Pancreas (tissue), 10 donors: Measurements from ENCODE around the gene L3MBTL1. TPM values are rescaled to one million over a fixed set of nuclear protein-coding genes. Genes with fewer than 3 reads are reported as not detected.

Experiments used
- ATAC-seq, 4 donors: fragments of 200-7000 bp; cut with Tn5 transposase; one replicate each; pipeline versions ENCODE4 v1.8.0 to v1.9.1; 2020; ENCODE audit warnings: mild to moderate bottlenecking in 4 of 4, moderate library complexity in 4 of 4
- DNase-seq, 6 donors: peaks; one replicate each; pipeline ENCODE4 v3.0.0-alpha.2; 2020
- FAIRE-seq: peaks from 2 replicates; lab custom pipeline; 2012; peaks lifted over from hg19 to GRCh38; lab: Jason Lieb, UNC
- H3K27ac ChIP-seq, 4 donors: fragments of 200-600 bp; sonication (generic); 1 replicate in 3 of 4; 2 replicates in 1 of 4; pipeline versions ENCODE4 v1.5.0 to v1.8.0; 2020
- H3K27me3 ChIP-seq, 4 donors: fragments of 200-600 bp; one replicate each; pipeline ENCODE4 v1.8.0; 2021
- H3K36me3 ChIP-seq, 3 donors: fragments of 200-600 bp; sonication (generic) in 1 of 3; one replicate each; pipeline versions ENCODE4 v1.5.0 to v1.8.0; 2020 to 2021
- H3K4me1 ChIP-seq, 3 donors: fragments of 200-600 bp; one replicate each; pipeline ENCODE4 v1.8.0; 2021
- H3K4me3 ChIP-seq, 4 donors: fragments of 200-600 bp; sonication (generic) in 2 of 4; one replicate each; pipeline versions ENCODE4 v1.5.0 to v1.8.0; 2020 to 2021
- H3K9me3 ChIP-seq, 4 donors: fragments of 200-600 bp; one replicate each; pipeline ENCODE4 v1.8.0; 2021
- CTCF ChIP-seq, 4 donors: fragments of 200-600 bp; sonication (generic) in 3 of 4; IDR thresholded peaks; one replicate each; pipeline versions ENCODE4 v1.5.0 to v1.8.0; 2021; ENCODE audit warnings: antibody characterized with exemption in 4 of 4
- WGBS, 2 donors: extraction: QIAGEN DNeasy Blood & Tissue Kit; methylation state at CpG; one replicate each; pipeline ENCODE4 v1.1.7; 2013; 5-methylcytosine and 5-hydroxymethylcytosine counted together
- intact Hi-C, 3 donors: fragments of 100-400 bp; cut with DNase I; formaldehyde crosslinking; loops; one replicate each; pipeline versions ENCODE4 v1.11.1 to v1.14.2; 2022
- polyA plus RNA-seq, 2 donors: library from polyadenylated mRNA; stranded (reverse); fragments of 200-250 nt; gene quantifications; one replicate each; pipeline ENCODE4 v1.2.3, GENCODE V29; 2013
- total RNA-seq, 6 donors: library from RNA; stranded (reverse); fragmentation: NEBNext Ultra II Directional in 4 of 6; extraction: Animal tissue kit (Norgen Biotek cat#: 25700) in 4 of 6; gene quantifications; one replicate each; pipeline versions ENCODE4 v1.2.1 to v1.2.4, GENCODE V29; 2021 to 2023
- donor health status: healthy with polysubstance abuse.
- donor health status: DM: no; HTN: no; CAD: no; lungs with moderate emphysema.
- donor health status: DM: no; HTN: no; CAD: no.
- donor health status: control.
- donor health status: control.
- donor health status: Bipolar disorder and iron deficiency.
- donor health status: DM: yes; HTN: yes; CAD: no.
- donor health status: DM: no; HTN: no; CAD: no.
- donor health status: DM: no; HTN: no; CAD: no.
- donor health status: DM: yes; HTN: yes; CAD: no.

The L3MBTL1 gene
- total and polyA plus RNA-seq, 8 donors = 3.4 to 10.7 (median 5.6) TPM

- TF ChIP-seq CTCF (IDR thresholded peaks at IDR 0.05) = no peak
- intact Hi-C loops = no loop called here
- DNase-seq (peak in 3 of 6 donors; percentile 24 to 32 (median 31)), FAIRE-seq (no peak), ATAC-seq (peak; percentile 2 to 33 (median 19))
- H3K4me1 ChIP-seq = peaks cover 5 to 20% (median 7%) of the 10 kb centered on the region in 3 donors
- no peaks in the 10 kb centered on the region for H3K27me3 ChIP-seq
- 15 to 18% methylated on average over 9 of the region's 9 CpGs for WGBS, 2 donors
- no peaks in the 10 kb centered on the region for H3K9me3 ChIP-seq
- no peaks in the 10 kb centered on the region for H3K36me3 ChIP-seq
- H3K27ac ChIP-seq = peak overlapping the region; percentile 75 to 93 (median 86)
- H3K4me3 ChIP-seq = peak overlapping the region; percentile 20 to 93 (median 66)
Observed at GRCh38 chr20:43590036-43590391, 82.5 kb downstream of the L3MBTL1 start.

- FAIRE-seq = peak; percentile 59
- WGBS, 2 donors = 0% methylated on average over 67 to 68 of the region's 68 CpGs
- peak within 1 kb of the TSS; percentile 75 to 93 (median 86) for H3K27ac ChIP-seq
- no peaks in the 10 kb centered on the region for H3K9me3 ChIP-seq
- H3K4me1 ChIP-seq = peaks cover 5 to 20% (median 7%) of the 10 kb centered on the region in 3 donors
- H3K36me3 ChIP-seq = peaks cover 0 to 5% (median 0%) of the 10 kb centered on the region in 3 donors
- H3K27me3 ChIP-seq = no peaks in the 10 kb centered on the region
- DNase-seq = peak; percentile 92 to 97 (median 92)
- peak; percentile 95 to 98 (median 96) for ATAC-seq
- peak within 1 kb of the TSS; percentile 58 to 93 (median 66) for H3K4me3 ChIP-seq
- no peak for TF ChIP-seq CTCF (IDR thresholded peaks at IDR 0.05)
- intact Hi-C loops = no loop called here
Observed at GRCh38 chr20:43590392-43591303, 83.2 kb downstream of the L3MBTL1 start, which contains the start of gene IFT52. IFT52 (plus strand) TSS chr20:43590937; CDS start chr20:43594699, 3,762 bp downstream.

Other genes starting within 250 kb of the L3MBTL1 start
- 100 to 1,000 TPM in 1 of 6 donors, 10 to 100 TPM in 5; 53.9 to 113 (median 73.7) TPM for gene SRSF6, start 49.8 kb upstream of the L3MBTL1 start, total RNA-seq
- gene SRSF6, start 49.8 kb upstream of the L3MBTL1 start, polyA plus RNA-seq = 100 to 1,000 TPM; 110 to 111 TPM
- gene SGK2, start 51.3 kb downstream of the L3MBTL1 start, total RNA-seq = 10 to 100 TPM; 10.8 to 20.0 (median 14.7) TPM
- 10 to 100 TPM; 12.6 to 21.6 TPM for gene SGK2, start 51.3 kb downstream of the L3MBTL1 start, polyA plus RNA-seq
- gene IFT52, start 83.2 kb downstream of the L3MBTL1 start, total RNA-seq = 10 to 100 TPM in 5 of 6 donors, 1 to 10 TPM in 1; 7.8 to 14.8 (median 12.7) TPM
- 10 to 100 TPM in 1 of 2 donors, 1 to 10 TPM in 1; 9.5 to 14.2 TPM for gene IFT52, start 83.2 kb downstream of the L3MBTL1 start, polyA plus RNA-seq
- gene MYBL2, start 159.4 kb downstream of the L3MBTL1 start, total RNA-seq = 1 to 10 TPM; 4.7 to 8.0 (median 5.7) TPM
- 10 to 100 TPM in 1 of 2 donors, 1 to 10 TPM in 1; 4.7 to 14.5 TPM for gene MYBL2, start 159.4 kb downstream of the L3MBTL1 start, polyA plus RNA-seq
- not detected for gene GTSF1L, start 219.3 kb downstream of the L3MBTL1 start, total RNA-seq
- gene GTSF1L, start 219.3 kb downstream of the L3MBTL1 start, polyA plus RNA-seq = not detected